ENCODE measurements around the gene CES1.

- TF ChIP-seq, protein P1, sequence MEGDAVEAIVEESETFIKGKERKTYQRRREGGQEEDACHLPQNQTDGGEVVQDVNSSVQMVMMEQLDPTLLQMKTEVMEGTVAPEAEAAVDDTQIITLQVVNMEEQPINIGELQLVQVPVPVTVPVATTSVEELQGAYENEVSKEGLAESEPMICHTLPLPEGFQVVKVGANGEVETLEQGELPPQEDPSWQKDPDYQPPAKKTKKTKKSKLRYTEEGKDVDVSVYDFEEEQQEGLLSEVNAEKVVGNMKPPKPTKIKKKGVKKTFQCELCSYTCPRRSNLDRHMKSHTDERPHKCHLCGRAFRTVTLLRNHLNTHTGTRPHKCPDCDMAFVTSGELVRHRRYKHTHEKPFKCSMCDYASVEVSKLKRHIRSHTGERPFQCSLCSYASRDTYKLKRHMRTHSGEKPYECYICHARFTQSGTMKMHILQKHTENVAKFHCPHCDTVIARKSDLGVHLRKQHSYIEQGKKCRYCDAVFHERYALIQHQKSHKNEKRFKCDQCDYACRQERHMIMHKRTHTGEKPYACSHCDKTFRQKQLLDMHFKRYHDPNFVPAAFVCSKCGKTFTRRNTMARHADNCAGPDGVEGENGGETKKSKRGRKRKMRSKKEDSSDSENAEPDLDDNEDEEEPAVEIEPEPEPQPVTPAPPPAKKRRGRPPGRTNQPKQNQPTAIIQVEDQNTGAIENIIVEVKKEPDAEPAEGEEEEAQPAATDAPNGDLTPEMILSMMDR (IDR thresholded peaks at IDR 0.05; ENCODE audit: insufficient read depth, low read length, poor library complexity, severe bottlenecking) = no peak
- TF ChIP-seq EZH2phosphoT487 (conservative IDR thresholded peaks at IDR 0.05; ENCODE audit: low read length) = no peak
Measured at GRCh38 chr16:55843105-55843395, 10.2 kb upstream of the CES1 start.
